ENCODE measurements around the gene CRLF3. TPM values are rescaled to one million over a fixed set of nuclear protein-coding genes. Genes with fewer than 3 reads are reported as not detected.
A peak's percentile ranks its signal among the peaks of the same experiment; 100 is the strongest.

Gene CRLF3
- total RNA-seq, 1 donor from 2014 or later, result 9.0 TPM

GRCh38 chr17:30794372-30794771 lies 30.1 kb downstream of the CRLF3 start:
- H3K4me3 Mint-ChIP-seq, result no peak overlapping the region

GRCh38 chr17:30793282-30793977 lies 31.1 kb downstream of the CRLF3 start:
- DNase-seq (ENCODE audit: extremely low spot score, unreplicated experiment), result no peak
- no peaks in the 10 kb centered on the region for H3K27me3 Mint-ChIP-seq
- H3K36me3 Mint-ChIP-seq, result peaks cover 38% of the 10 kb centered on the region
- no peak overlapping the region for H3K27ac Mint-ChIP-seq
- no peak for TF ChIP-seq CTCF (conservative IDR thresholded peaks at IDR 0.05)
- H3K4me3 Mint-ChIP-seq, result no peak overlapping the region
- H3K9me3 Mint-ChIP-seq, result no peaks in the 10 kb centered on the region
- H3K4me1 Mint-ChIP-seq (ENCODE audit: unreplicated experiment), result no peaks in the 10 kb centered on the region

More at GRCh38 chr17:30794372-30794771, 30.1 kb downstream of the CRLF3 start:
- no peak for TF ChIP-seq CTCF (conservative IDR thresholded peaks at IDR 0.05)
- Mint-ChIP-seq H3K27me3 (no peaks in the 10 kb centered on the region), H3K36me3 (peaks cover 32% of the 10 kb centered on the region), H3K9me3 (no peaks in the 10 kb centered on the region), H3K27ac (no peak overlapping the region), H3K4me1 (ENCODE audit: unreplicated experiment) (no peaks in the 10 kb centered on the region)
- no peak for DNase-seq (ENCODE audit: extremely low spot score, unreplicated experiment)

GRCh38 chr17:30790279-30790678 lies 34.2 kb downstream of the CRLF3 start:
- no peak for DNase-seq (ENCODE audit: extremely low spot score, unreplicated experiment)
- Mint-ChIP-seq H3K27me3 (no peaks in the 10 kb centered on the region), H3K36me3 (peaks cover 33% of the 10 kb centered on the region), H3K4me1 (ENCODE audit: unreplicated experiment) (no peaks in the 10 kb centered on the region), H3K9me3 (no peaks in the 10 kb centered on the region), H3K27ac (no peak overlapping the region), H3K4me3 (no peak overlapping the region)
- TF ChIP-seq CTCF (conservative IDR thresholded peaks at IDR 0.05), result no peak

- DNase-seq (ENCODE audit: extremely low spot score, unreplicated experiment), result no peak
- peaks cover 32% of the 10 kb centered on the region for H3K36me3 Mint-ChIP-seq
- peak overlapping the region; percentile 0 for H3K27ac Mint-ChIP-seq
Measured at GRCh38 chr17:30788918-30789317, 35.6 kb downstream of the CRLF3 start.

GRCh38 chr17:30782206-30782605 lies 42.3 kb downstream of the CRLF3 start:
- Mint-ChIP-seq H3K4me3 (no peak overlapping the region), H3K4me1 (ENCODE audit: unreplicated experiment) (no peaks in the 10 kb centered on the region), H3K27me3 (no peaks in the 10 kb centered on the region), H3K27ac (no peak overlapping the region), H3K9me3 (no peaks in the 10 kb centered on the region), H3K36me3 (peaks cover 15% of the 10 kb centered on the region)
- no peak for TF ChIP-seq CTCF (conservative IDR thresholded peaks at IDR 0.05)
- DNase-seq (ENCODE audit: extremely low spot score, unreplicated experiment), result no peak

More at GRCh38 chr17:30788918-30789317, 35.6 kb downstream of the CRLF3 start:
- TF ChIP-seq CTCF (conservative IDR thresholded peaks at IDR 0.05), result no peak
- H3K9me3 Mint-ChIP-seq, result no peaks in the 10 kb centered on the region
- H3K4me3 Mint-ChIP-seq, result no peak overlapping the region
- H3K27me3 Mint-ChIP-seq, result no peaks in the 10 kb centered on the region
- no peaks in the 10 kb centered on the region for H3K4me1 Mint-ChIP-seq (ENCODE audit: unreplicated experiment)

All from type B pancreatic cell (in vitro differentiated cells).